Gastrocnemius medialis (tissue), 4 donors: ENCODE data around the gene EHBP1L1. TPM values are rescaled to one million over a fixed set of nuclear protein-coding genes. Genes with fewer than 3 reads are reported as not detected.

Experiments used
- ATAC-seq, 2 donors: fragments of 150-250 bp; one replicate each; pipeline ENCODE4 v1.9.1; 2016
- DNase-seq, 2 donors: peaks; one replicate each; pipeline ENCODE4 v3.0.0-alpha.2; 2019
- H3K27ac ChIP-seq, 4 donors: fragments of 200-600 bp; sonication (generic); 1 replicate in 1 of 4; 2 replicates in 3 of 4; pipeline ENCODE4 v1.5.1; 2016 to 2018; ENCODE audit warnings: mild to moderate bottlenecking in 2 of 4, moderate library complexity in 1 of 4
- H3K27me3 ChIP-seq, 3 donors: fragments of 200-600 bp; sonication (generic) in 2 of 3; 1 replicate in 1 of 3; 2 replicates in 2 of 3; pipeline versions ENCODE4 v1.5.1 to v1.6.0; 2016 to 2019; ENCODE audit warnings: mild to moderate bottlenecking in 1 of 3, moderate library complexity in 1 of 3
- H3K36me3 ChIP-seq, 2 donors: fragments of 200-600 bp; sonication (generic) in 1 of 2; one replicate each; pipeline ENCODE4 v1.5.1; 2017 to 2018
- H3K4me1 ChIP-seq, 2 donors: fragments of 200-600 bp; sonication (generic) in 1 of 2; one replicate each; pipeline ENCODE4 v1.5.1; 2016 to 2017; ENCODE audit warnings: mild to moderate bottlenecking in 2 of 2
- H3K4me3 ChIP-seq, 4 donors: fragments of 200-600 bp; sonication (generic) in 3 of 4; 1 replicate in 1 of 4; 2 replicates in 3 of 4; pipeline ENCODE4 v1.5.1; 2016 to 2019; ENCODE audit warnings: mild to moderate bottlenecking in 2 of 4
- H3K9me3 ChIP-seq, 3 donors: fragments of 200-600 bp; sonication (generic) in 2 of 3; 1 replicate in 1 of 3; 2 replicates in 2 of 3; pipeline ENCODE4 v1.5.1; 2016 to 2019
- POLR2A ChIP-seq, 2 donors: fragments of 450-650 bp; IDR thresholded peaks; one replicate each; pipeline ENCODE4 v1.6.1; 2017; ENCODE audit warnings: antibody characterized with exemption in 2 of 2, mild to moderate bottlenecking in 2 of 2, moderate library complexity in 2 of 2
- in situ Hi-C, 4 donors: fragments of 200-750 bp; cut with MboI; loops; one replicate each; pipeline versions ENCODE4 v1.15.0 to v1.8.0; 2017; ENCODE audit warnings: low sequenced_read_pairs in 4 of 4
- intact Hi-C: fragments of 100-400 bp; cut with DNase I; formaldehyde crosslinking; loops from one replicate; pipeline ENCODE4 v1.15.1; 2023; ENCODE audit warnings: low total_unique reads
- total RNA-seq, 4 donors: library from RNA; depleted of rRNA; stranded (reverse); fragments of >200 nt; gene quantifications; one replicate each; pipeline versions ENCODE4 v1.1.0 to v1.2.3, GENCODE V29; 2016
- TF ChIP-seq, protein P1 (sequence below), 5 experiments: fragments of 450-650 bp in 3 of 5; fragments of 200-600 bp in 2 of 5; sonication (generic) in 2 of 5; IDR thresholded peaks in 4 of 5; conservative IDR thresholded peaks in 1 of 5; 1 replicate in 4 of 5; 2 replicates in 1 of 5; pipeline ENCODE4 v1.5.1; 2016 to 2019; ENCODE audit warnings: antibody characterized with exemption in 5 of 5, mild to moderate bottlenecking in 3 of 5, moderate library complexity in 3 of 5

EHBP1L1 gene
- total RNA-seq, 4 donors from 2014 or later = 191 to 374 (median 250) TPM

GRCh38 chr11:65629579-65629978 lies 53.7 kb downstream of the EHBP1L1 start:
- Histone ChIP-seq H3K4me1 (no peaks in the 10 kb centered on the region), H3K36me3 (peaks cover 0 to 88% of the 10 kb centered on the region in 2 donors), H3K27ac (no peak overlapping the region), H3K27me3 (no peaks in the 10 kb centered on the region), H3K4me3 (no peak overlapping the region), H3K9me3 (no peaks in the 10 kb centered on the region)
- TF ChIP-seq, protein P1, sequence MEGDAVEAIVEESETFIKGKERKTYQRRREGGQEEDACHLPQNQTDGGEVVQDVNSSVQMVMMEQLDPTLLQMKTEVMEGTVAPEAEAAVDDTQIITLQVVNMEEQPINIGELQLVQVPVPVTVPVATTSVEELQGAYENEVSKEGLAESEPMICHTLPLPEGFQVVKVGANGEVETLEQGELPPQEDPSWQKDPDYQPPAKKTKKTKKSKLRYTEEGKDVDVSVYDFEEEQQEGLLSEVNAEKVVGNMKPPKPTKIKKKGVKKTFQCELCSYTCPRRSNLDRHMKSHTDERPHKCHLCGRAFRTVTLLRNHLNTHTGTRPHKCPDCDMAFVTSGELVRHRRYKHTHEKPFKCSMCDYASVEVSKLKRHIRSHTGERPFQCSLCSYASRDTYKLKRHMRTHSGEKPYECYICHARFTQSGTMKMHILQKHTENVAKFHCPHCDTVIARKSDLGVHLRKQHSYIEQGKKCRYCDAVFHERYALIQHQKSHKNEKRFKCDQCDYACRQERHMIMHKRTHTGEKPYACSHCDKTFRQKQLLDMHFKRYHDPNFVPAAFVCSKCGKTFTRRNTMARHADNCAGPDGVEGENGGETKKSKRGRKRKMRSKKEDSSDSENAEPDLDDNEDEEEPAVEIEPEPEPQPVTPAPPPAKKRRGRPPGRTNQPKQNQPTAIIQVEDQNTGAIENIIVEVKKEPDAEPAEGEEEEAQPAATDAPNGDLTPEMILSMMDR (IDR thresholded peaks at IDR 0.05 in 4 of 5, conservative IDR thresholded peaks at IDR 0.05 in 1 of 5) = no peak
- no peak for TF ChIP-seq POLR2A (IDR thresholded peaks at IDR 0.05)
- no peak for ATAC-seq
- in situ Hi-C loops = no loop called here
- intact Hi-C loops = no loop called here
- no peak for DNase-seq

DNA sequence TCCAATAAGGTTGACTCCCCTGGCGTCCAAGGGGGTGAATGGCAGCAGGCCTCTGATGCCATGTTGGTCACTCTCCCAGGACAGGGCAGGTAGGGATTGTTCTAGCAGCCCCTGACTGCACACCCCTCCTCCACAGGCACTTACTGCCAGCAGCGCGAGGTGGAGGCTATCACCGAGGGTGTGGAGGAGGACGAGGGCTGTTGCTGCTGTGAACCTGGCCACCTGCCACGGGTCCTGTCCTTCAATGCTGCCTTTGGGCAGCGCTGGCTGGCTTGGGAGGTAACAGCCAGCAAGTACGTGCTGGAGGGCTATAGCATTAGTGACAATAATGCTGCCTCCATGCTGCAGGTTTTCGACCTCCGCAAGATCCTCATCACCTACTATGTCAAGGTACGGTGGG lies 54.4 kb downstream of the EHBP1L1 start:
- Histone ChIP-seq H3K27me3 (no peaks in the 10 kb centered on the region), H3K9me3 (no peaks in the 10 kb centered on the region), H3K4me1 (no peaks in the 10 kb centered on the region), H3K27ac (no peak overlapping the region), H3K4me3 (no peak overlapping the region), H3K36me3 (peaks cover 0 to 88% of the 10 kb centered on the region in 2 donors)
- in situ Hi-C loops (no loop called here), intact Hi-C loops (no loop called here)
- TF ChIP-seq, protein P1 (IDR thresholded peaks at IDR 0.05 in 4 of 5, conservative IDR thresholded peaks at IDR 0.05 in 1 of 5) = no peak
- no peak for TF ChIP-seq POLR2A (IDR thresholded peaks at IDR 0.05)
- DNase-seq (no peak), ATAC-seq (no peak)

GRCh38 chr11:65633390-65634108 lies 57.7 kb downstream of the EHBP1L1 start:
- no peak for TF ChIP-seq POLR2A (IDR thresholded peaks at IDR 0.05)
- TF ChIP-seq, protein P1 (IDR thresholded peaks at IDR 0.05 in 4 of 5, conservative IDR thresholded peaks at IDR 0.05 in 1 of 5) = no peak
- ATAC-seq (no peak), DNase-seq (no peak)
- peaks cover 9 to 10% of the 10 kb centered on the region in 2 donors for H3K4me1 ChIP-seq
- peaks cover 0 to 73% of the 10 kb centered on the region in 2 donors for H3K36me3 ChIP-seq
- H3K9me3 ChIP-seq = no peaks in the 10 kb centered on the region
- H3K27me3 ChIP-seq = no peaks in the 10 kb centered on the region
- H3K4me3 ChIP-seq = no peak overlapping the region
- in situ Hi-C loops = no loop called here
- no peak overlapping the region for H3K27ac ChIP-seq
- intact Hi-C loops = no loop called here

DNA sequence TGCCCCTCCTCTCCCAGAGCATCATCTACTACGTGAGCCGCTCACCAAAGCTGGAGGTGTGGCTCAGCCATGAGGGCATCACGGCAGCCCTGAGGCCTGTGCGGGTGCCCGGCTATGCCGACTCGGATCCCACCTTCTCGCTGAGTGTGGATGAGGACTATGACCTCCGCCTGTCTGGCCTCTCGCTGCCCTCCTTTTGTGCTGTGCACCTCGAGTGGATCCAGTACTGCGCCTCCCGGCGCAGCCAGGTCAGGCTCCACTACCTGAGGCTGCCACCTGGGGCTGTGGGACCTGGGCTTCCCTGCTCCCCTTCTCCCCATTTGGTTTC lies 58.2 kb downstream of the EHBP1L1 start:
- Histone ChIP-seq H3K4me3 (no peak overlapping the region), H3K9me3 (no peaks in the 10 kb centered on the region), H3K27ac (no peak overlapping the region), H3K27me3 (no peaks in the 10 kb centered on the region), H3K4me1 (peaks cover 11 to 12% of the 10 kb centered on the region in 2 donors), H3K36me3 (peaks cover 0 to 68% of the 10 kb centered on the region in 2 donors)
- TF ChIP-seq, protein P1 (IDR thresholded peaks at IDR 0.05 in 4 of 5, conservative IDR thresholded peaks at IDR 0.05 in 1 of 5) = no peak
- no peak for TF ChIP-seq POLR2A (IDR thresholded peaks at IDR 0.05)
- no peak for ATAC-seq
- DNase-seq = no peak
- intact Hi-C loops = no loop called here
- in situ Hi-C loops = no loop called here

DNA sequence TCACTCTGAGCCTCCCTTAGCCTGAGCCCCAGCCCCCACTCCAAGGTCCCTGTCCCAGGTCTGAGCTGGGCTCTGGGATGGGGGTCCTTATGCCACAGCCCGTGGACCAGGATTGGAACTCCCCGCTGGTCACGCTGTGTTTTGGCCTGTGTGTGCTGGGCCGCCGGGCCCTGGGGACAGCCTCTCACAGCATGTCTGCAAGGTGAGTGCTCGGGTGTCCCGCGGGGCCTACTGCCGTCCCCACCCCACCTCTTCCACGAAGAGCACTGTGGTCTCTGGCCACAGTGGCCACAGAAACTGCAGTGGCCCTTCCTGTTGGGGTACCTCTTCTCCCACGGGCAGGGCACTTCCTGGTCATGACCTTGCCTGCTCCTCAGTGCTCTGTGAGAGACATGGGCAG lies 58.6 kb downstream of the EHBP1L1 start:
- DNase-seq (no peak), ATAC-seq (no peak)
- in situ Hi-C loops (no loop called here), intact Hi-C loops (no loop called here)
- no peaks in the 10 kb centered on the region for H3K9me3 ChIP-seq
- H3K4me1 ChIP-seq = peaks cover 13 to 16% of the 10 kb centered on the region in 2 donors
- H3K36me3 ChIP-seq = peaks cover 0 to 64% of the 10 kb centered on the region in 2 donors
- TF ChIP-seq, protein P1 (IDR thresholded peaks at IDR 0.05 in 4 of 5, conservative IDR thresholded peaks at IDR 0.05 in 1 of 5) = no peak
- TF ChIP-seq POLR2A (IDR thresholded peaks at IDR 0.05) = no peak
- H3K27ac ChIP-seq = no peak overlapping the region
- no peaks in the 10 kb centered on the region for H3K27me3 ChIP-seq
- H3K4me3 ChIP-seq = no peak overlapping the region
